GM12892 (cell line): ENCODE measurements around the gene GLIS1.

Experiments used
- POLR2A ChIP-seq: IDR thresholded peaks from 2 replicates; pipeline ENCODE4 v1.6.1; 2011; ENCODE audit warnings: low read depth, low read length, control low read depth
- POLR2AphosphoS5 ChIP-seq: IDR thresholded peaks from 2 replicates; pipeline ENCODE4 v1.6.1; 2011; ENCODE audit warnings: low read depth, low read length, control low read depth

GRCh38 chr1:53718443-53718842, 20.5 kb downstream of the GLIS1 start:
- TF ChIP-seq POLR2A (no peak), POLR2AphosphoS5 (no peak)
